AG04449 (cell line): ENCODE measurements around the gene EXOC7.
A peak's percentile ranks its signal among the peaks of the same experiment; 100 is the strongest.

Experiments used
- CTCF ChIA-PET: fragments of 350-600 bp; formaldehyde crosslinking; extraction: SDS; loops from one replicate; lab custom pipeline; 2021; ENCODE audit warnings: antibody characterized with exemption; lab: Yijun Ruan, JAX
- POLR2A ChIA-PET: fragments of 400-600, 350-600 bp; formaldehyde crosslinking; extraction: SDS; loops from one replicate; lab custom pipeline; 2020; ENCODE audit warnings: antibody characterized with exemption, inconsistent platforms; lab: Yijun Ruan, JAX
- DNase-seq: peaks from one replicate; pipeline ENCODE4 v3.0.0-alpha.2; 2010; ENCODE audit warnings: low read depth, low spot score
- H3K4me3 ChIP-seq: 2 replicates; pipeline ENCODE4 v1.5.1; 2011; ENCODE audit warnings: low read depth, mild to moderate bottlenecking, control low read depth, low read length
- TF ChIP-seq, protein P1 (sequence below): IDR thresholded peaks from one replicate; pipeline ENCODE4 v1.5.1; 2011; ENCODE audit warnings: mild to moderate bottlenecking, moderate library complexity, low read length, control low read depth, inconsistent platforms; ENCODE audit not compliant: insufficient read depth; ENCODE audit errors: missing control alignments

Gene EXOC7

GRCh38 chr17:76122431-76123190 lies 19.0 kb upstream of the EXOC7 start:
- DNase-seq = no peak
- POLR2A ChIA-PET = no interaction called here
- CTCF ChIA-PET = interaction anchor here (0.7 to 13.3 kb wide), 17 partner anchors 9 to 189 kb away, joined by 3 to 292 read pairs (median 5); partner anchors contain the start of gene FOXJ1
- TF ChIP-seq, protein P1, sequence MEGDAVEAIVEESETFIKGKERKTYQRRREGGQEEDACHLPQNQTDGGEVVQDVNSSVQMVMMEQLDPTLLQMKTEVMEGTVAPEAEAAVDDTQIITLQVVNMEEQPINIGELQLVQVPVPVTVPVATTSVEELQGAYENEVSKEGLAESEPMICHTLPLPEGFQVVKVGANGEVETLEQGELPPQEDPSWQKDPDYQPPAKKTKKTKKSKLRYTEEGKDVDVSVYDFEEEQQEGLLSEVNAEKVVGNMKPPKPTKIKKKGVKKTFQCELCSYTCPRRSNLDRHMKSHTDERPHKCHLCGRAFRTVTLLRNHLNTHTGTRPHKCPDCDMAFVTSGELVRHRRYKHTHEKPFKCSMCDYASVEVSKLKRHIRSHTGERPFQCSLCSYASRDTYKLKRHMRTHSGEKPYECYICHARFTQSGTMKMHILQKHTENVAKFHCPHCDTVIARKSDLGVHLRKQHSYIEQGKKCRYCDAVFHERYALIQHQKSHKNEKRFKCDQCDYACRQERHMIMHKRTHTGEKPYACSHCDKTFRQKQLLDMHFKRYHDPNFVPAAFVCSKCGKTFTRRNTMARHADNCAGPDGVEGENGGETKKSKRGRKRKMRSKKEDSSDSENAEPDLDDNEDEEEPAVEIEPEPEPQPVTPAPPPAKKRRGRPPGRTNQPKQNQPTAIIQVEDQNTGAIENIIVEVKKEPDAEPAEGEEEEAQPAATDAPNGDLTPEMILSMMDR = no peak
- no peak overlapping the region for H3K4me3 ChIP-seq

DNA sequence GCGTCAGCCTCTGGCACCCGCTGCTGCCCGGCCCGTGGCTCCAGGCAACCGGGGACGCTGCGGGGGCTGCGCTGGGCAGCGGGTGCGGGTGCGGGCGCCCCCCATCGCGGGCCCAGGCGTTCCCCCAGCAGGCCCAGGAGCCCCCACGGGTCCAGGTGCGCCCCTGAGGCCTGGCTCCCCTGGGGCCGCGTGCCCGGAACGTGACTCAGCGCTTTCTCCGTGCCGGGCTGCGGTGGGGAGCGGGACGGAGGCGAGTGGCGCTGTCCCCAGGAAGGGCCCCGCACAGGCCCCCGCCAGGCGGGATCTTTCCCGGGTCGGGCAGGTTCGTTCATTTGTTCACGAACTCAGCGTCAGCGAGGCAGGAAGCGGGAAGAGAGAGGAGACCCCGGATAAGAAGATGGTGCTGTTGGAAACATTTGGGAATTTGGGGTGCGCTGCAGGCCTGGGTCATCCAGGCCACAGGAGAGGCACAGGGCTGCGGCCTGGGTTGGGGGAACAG lies 18.4 kb upstream of the EXOC7 start:
- no peak for DNase-seq
- TF ChIP-seq, protein P1 = no peak
- CTCF ChIA-PET = interaction anchor here (0.5 to 13.3 kb wide), 34 partner anchors 8 to 263 kb away, joined by 3 to 292 read pairs (median 4); partner anchors contain the start of genes EXOC7, FOXJ1 and RNF157
- peak overlapping the region; percentile 23 for H3K4me3 ChIP-seq
- POLR2A ChIA-PET = interaction anchor here (0.6 kb wide), 1 partner anchor 158 kb away, joined by 3 read pairs; no protein-coding TSS in a partner anchor

DNA sequence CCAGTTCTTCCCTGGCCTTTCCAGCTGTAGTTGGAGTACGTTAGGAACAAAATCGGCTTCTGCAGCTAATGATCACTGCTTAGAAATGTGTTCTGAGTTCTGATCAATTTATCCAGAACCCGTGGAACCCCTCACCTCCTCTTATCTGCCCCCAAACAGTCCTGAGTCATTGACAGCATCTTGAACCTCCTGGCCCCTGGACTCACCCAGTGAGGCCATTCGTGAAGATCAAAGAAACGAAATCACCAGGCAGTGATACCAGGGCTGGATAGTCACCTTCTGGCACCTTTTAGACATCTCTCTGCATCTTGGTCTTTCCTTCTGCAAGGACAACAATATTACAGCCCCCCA lies 17.0 kb upstream of the EXOC7 start:
- no peak overlapping the region for H3K4me3 ChIP-seq
- TF ChIP-seq, protein P1 = no peak
- POLR2A ChIA-PET = no interaction called here
- DNase-seq = no peak
- CTCF ChIA-PET = interaction anchor here (0.5 to 13.3 kb wide), 24 partner anchors 9 to 288 kb away, joined by 3 to 292 read pairs (median 7); partner anchors contain the start of gene EXOC7

DNA sequence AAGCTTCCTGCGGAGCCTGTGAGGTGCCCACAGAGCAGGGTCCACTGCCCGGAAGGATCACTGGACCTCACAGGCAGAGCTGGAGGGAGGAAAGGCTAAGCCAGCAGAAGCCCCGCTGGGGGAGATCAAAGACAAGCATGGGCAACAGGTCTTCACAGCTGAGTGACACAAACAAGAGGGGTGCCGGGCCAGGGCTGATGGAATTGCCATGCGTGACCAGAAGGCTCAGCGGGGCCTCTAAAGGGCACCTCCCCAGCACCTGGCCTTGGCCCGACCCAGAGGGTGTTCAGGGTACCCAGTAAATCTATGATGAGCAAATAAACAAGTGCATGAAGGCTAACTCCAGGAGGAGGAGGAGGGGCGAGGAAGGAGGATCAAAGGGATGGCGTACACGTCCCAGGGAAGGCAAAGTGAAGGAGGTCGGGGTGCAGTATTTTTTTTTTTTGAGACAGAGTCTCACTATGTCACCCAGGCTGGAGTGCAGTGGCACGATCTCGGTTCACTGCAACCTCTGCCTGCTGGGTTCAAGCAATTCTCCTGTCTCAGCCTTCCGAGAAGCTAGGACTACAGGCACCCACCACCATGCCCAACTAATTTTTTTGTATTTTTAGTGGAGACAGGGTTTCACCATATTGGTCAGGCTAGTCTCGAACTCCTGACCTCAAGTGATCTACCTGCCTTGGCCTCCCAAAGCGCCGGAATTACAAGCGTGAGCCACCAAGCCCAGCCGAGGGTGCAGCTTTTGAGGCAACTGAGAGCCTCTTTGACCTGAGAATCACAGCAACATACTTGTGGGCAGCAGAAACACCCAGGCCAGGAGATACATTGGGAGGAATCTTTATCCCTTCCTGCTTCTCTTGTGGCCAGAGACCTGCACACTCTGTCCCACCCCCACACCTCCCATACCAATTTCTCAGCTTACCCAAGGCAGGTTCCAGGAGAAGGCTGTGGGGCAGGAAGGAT lies 16.1 kb upstream of the EXOC7 start:
- no peak for DNase-seq
- POLR2A ChIA-PET = no interaction called here

DNA sequence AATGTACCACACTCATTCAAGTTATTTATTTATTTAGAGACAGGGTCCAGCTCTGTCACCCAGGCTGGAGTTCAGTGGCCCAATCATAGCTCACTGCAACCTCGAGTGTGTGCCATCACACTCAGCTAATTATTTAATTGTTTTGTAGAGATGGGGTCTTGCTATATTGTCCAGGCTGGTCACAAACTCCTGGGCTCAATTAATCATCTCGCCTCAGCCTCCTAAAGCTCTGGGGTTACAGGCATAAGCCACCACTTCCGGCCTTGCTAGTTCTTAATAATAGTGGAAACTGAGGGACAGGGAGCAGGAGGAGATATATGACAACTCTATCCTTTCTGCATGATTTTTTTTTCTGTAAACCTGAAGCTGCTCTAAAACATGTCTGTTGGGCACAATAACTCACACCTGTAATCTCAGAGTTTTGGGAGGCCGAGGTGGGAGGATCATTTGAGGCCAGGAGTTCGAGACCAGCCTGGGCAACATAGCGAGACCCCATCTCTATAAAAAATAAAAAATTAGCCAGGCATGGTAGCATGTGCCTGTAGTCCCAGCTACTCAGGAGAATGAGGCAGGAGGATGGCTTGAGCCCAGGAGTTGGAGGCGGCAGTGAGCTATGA lies 11.7 kb upstream of the EXOC7 start:
- H3K4me3 ChIP-seq = no peak overlapping the region
- TF ChIP-seq, protein P1 = no peak
- ChIA-PET POLR2A (no interaction called here), CTCF (interaction anchor here (13.3 kb wide), 1 partner anchor 167 kb away, joined by 292 read pairs; no protein-coding TSS in a partner anchor)
- DNase-seq = no peak

More for the DNA sequence above, 16.1 kb upstream of the EXOC7 start:
- CTCF ChIA-PET = interaction anchor here (0.6 to 13.3 kb wide), 17 partner anchors 9 to 289 kb away, joined by 3 to 292 read pairs (median 8); partner anchors contain the start of genes EXOC7 and FOXJ1
- TF ChIP-seq, protein P1 = no peak
- H3K4me3 ChIP-seq = no peak overlapping the region
